ENCODE results near the gene MRO. TPM values are rescaled to one million over a fixed set of nuclear protein-coding genes. Genes with fewer than 3 reads are reported as not detected.

The MRO gene
- total RNA-seq: 1.3 TPM

DNA sequence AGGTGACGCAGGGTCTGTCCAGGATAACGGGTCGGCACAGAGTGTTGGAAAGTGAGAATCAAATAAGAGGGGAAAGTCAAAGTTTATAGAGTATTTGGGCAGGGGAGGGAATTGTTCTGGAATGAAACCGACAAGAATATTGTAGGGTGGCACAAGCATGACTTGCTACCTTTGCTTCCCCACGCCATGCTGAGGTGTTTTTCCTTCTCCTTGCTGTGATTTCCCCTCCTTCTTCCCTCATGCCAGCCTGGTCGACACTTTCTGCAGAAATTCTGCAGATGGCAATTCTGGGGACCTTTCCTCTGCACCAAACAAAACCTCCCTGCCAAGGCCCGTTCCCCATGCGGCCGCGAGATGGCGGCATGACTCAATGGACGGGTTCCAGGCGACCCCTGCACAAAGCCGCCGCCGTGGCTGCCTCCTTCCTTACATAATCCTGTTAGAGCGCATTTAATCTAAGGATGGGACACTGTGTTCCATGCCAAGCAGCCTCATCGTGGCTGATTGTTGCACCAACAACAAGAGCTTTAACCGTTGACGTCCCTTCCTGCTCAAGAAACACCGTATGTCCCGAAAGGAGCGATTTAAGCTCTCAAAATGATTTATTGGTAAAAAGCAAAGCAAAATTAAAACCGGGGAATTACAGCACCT, at the start of gene MRO:
TSS of gene MRO (minus strand) at position 289 of the 651 bp plus-strand sequence. CDS start 10,616 bp downstream, outside the sequence.

Other genes starting within 250 kb of the MRO start
- gene ME2, start 59.1 kb upstream of the MRO start, total RNA-seq: 61.8 TPM
- 11.8 TPM for gene ELAC1, start 148.0 kb upstream of the MRO start, total RNA-seq
- gene SMAD4, start 210.2 kb upstream of the MRO start, total RNA-seq: 216 TPM